ENCODE results near the gene SRGAP1. TPM values are rescaled to one million over a fixed set of nuclear protein-coding genes. Genes with fewer than 3 reads are reported as not detected.

Gene SRGAP1
- total and polyA plus RNA-seq, 9 donors: 2.8 to 17.9 (median 8.6) TPM

DNA sequence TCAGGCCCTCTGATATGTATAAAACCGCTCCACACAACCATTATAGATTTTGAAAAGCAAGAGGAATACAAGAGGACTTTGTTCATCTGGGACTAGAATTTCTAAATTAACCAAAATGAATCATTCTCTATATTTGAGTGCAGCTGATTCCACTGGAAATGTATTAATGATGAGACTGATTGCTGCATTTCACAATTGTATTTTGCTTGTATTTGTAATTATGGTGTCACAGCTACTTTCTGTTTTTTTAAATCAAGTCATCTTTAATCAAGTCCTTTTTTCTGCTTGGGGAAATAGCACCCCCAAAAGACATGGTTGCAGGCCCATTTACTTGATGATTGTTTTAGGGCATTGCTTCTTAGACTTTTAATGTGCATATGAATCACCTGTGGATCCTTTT lies 215.2 kb downstream of the SRGAP1 start:
- no peaks in the 10 kb centered on the region for H3K9me3 ChIP-seq
- intact Hi-C loops (cut with DNase I): no loop called here
- H3K27ac ChIP-seq: no peak overlapping the region
- no peaks in the 10 kb centered on the region for H3K27me3 ChIP-seq
- no peak overlapping the region for H3K4me3 ChIP-seq
- DNase-seq: no peak
- 91 to 100% (median 97%) methylated on average over 1 of the region's 1 CpG for WGBS, 3 donors
- H3K4me1 ChIP-seq (ENCODE audit: insufficient read depth): peaks cover 1% of the 10 kb centered on the region
- no peaks in the 10 kb centered on the region for H3K36me3 ChIP-seq
- no peak for TF ChIP-seq CTCF (IDR thresholded peaks at IDR 0.05)
- no peak for TF ChIP-seq POLR2A (IDR thresholded peaks at IDR 0.05)
- no peak for TF ChIP-seq EP300 (IDR thresholded peaks at IDR 0.05)

GRCh38 chr12:64061868-64062375 lies 217.4 kb downstream of the SRGAP1 start:
- 95 to 97% (median 96%) methylated on average over 2 of the region's 2 CpGs for WGBS, 3 donors
- DNase-seq: no peak

DNA sequence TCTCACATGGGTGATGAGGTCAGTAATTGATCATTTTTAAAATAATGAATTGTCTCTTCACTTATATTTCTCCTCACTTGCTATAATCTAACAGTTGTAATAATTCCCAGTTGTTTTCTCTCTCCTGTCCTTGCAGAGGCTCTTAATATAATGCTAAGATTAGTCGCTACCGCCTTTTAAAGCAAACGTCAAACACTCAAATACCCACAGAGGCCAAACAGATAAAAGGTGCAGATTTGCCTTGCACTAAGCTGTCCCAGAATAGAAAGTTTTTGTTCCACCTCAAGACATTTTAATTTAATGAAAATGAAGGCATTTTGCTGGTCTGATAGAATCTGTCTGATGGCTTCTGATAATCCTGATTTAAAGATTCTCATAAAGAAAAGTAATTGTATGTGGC lies 218.6 kb downstream of the SRGAP1 start:
- Histone ChIP-seq H3K9me3 (no peaks in the 10 kb centered on the region), H3K4me3 (no peak overlapping the region)
- 33 to 45% (median 45%) methylated on average over 3 of the region's 3 CpGs for WGBS, 3 donors

More at GRCh38 chr12:64061868-64062375, 217.4 kb downstream of the SRGAP1 start:
- H3K4me1 ChIP-seq (ENCODE audit: insufficient read depth): peaks cover 4% of the 10 kb centered on the region
- TF ChIP-seq EP300 (IDR thresholded peaks at IDR 0.05) (no peak), CTCF (IDR thresholded peaks at IDR 0.05) (no peak)
- H3K27ac ChIP-seq: no peak overlapping the region
- no peaks in the 10 kb centered on the region for H3K27me3 ChIP-seq
- no peaks in the 10 kb centered on the region for H3K36me3 ChIP-seq
- H3K4me3 ChIP-seq: no peak overlapping the region
- H3K9me3 ChIP-seq: no peaks in the 10 kb centered on the region
- intact Hi-C loops (cut with DNase I): no loop called here

DNA sequence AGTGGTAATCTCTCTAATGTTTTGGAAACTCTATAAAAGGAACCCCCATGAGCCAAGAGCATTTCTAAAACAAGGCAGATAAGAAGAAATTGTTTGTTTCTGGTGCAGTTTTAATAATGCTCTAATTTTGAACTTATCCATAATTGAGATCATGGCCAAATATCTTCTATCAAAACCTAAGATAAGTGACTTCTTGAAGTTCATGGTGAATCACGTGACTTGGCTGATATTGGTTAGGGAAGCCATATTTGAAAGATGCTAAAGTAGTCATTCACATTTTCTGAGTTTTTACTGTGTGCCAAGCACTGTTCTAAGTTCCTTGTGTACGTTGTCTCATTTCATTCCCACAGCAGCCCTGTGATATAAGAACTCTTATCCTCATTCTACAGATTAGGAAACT lies 219.7 kb downstream of the SRGAP1 start:
- no peaks in the 10 kb centered on the region for H3K36me3 ChIP-seq
- 11 to 36% (median 18%) methylated on average over 2 of the region's 2 CpGs for WGBS, 3 donors
- intact Hi-C loops (cut with DNase I): no loop called here

More for the DNA sequence above, 218.6 kb downstream of the SRGAP1 start:
- DNase-seq: no peak
- intact Hi-C loops (cut with DNase I): no loop called here
- TF ChIP-seq POLR2A (IDR thresholded peaks at IDR 0.05) (no peak), EP300 (IDR thresholded peaks at IDR 0.05) (no peak), CTCF (IDR thresholded peaks at IDR 0.05) (no peak)
- no peak overlapping the region for H3K27ac ChIP-seq
- H3K27me3 ChIP-seq: no peaks in the 10 kb centered on the region
- H3K36me3 ChIP-seq: no peaks in the 10 kb centered on the region
- peaks cover 5% of the 10 kb centered on the region for H3K4me1 ChIP-seq (ENCODE audit: insufficient read depth)

More for the DNA sequence above, 219.7 kb downstream of the SRGAP1 start:
- no peaks in the 10 kb centered on the region for H3K9me3 ChIP-seq
- DNase-seq: no peak
- TF ChIP-seq POLR2A (IDR thresholded peaks at IDR 0.05) (no peak), EP300 (IDR thresholded peaks at IDR 0.05) (no peak), CTCF (IDR thresholded peaks at IDR 0.05) (no peak)
- H3K4me3 ChIP-seq: no peak overlapping the region
- no peak overlapping the region for H3K27ac ChIP-seq
- H3K4me1 ChIP-seq (ENCODE audit: insufficient read depth): peaks cover 5% of the 10 kb centered on the region
- no peaks in the 10 kb centered on the region for H3K27me3 ChIP-seq
